Brain pericyte (primary cell): ENCODE measurements around the gene OAS3.
"Not testable (repeated sequence)": the region's sequence is repeated elsewhere in the genome, so short reads cannot be mapped to it uniquely, and the experiment has no call there.

Source experiments
- DNase-seq: peaks from one replicate; pipeline ENCODE4 v3.0.0-alpha.2; 2012; ENCODE audit warnings: low read depth, low spot score

OAS3 gene

DNA sequence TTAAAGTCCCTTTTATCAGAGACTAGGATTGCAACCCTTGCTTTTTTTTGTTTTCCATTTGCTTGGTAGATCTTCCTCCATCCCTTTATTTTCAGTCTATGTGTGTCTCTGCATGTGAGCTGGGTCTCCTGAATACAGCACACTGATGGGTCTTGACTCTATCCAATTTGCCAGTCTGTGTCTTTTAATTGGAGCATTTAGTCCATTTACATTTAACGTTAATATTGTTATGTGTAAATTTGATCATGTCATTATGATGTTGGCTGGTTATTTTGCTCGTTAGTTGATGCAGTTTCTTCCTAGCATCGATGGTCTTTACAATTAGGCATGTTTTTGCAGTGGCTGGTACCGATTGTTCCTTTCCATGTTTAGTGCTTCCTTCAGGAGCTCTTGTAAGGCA, 18.9 kb downstream of the OAS3 start:
- DNase-seq: not testable (repeated sequence)

GRCh38 chr12:112961074-112961473, 22.8 kb downstream of the OAS3 start:
- no peak for DNase-seq

GRCh38 chr12:112961536-112961935, 23.3 kb downstream of the OAS3 start:
- no peak for DNase-seq

GRCh38 chr12:112962561-112962960, 24.3 kb downstream of the OAS3 start:
- no peak for DNase-seq

DNA sequence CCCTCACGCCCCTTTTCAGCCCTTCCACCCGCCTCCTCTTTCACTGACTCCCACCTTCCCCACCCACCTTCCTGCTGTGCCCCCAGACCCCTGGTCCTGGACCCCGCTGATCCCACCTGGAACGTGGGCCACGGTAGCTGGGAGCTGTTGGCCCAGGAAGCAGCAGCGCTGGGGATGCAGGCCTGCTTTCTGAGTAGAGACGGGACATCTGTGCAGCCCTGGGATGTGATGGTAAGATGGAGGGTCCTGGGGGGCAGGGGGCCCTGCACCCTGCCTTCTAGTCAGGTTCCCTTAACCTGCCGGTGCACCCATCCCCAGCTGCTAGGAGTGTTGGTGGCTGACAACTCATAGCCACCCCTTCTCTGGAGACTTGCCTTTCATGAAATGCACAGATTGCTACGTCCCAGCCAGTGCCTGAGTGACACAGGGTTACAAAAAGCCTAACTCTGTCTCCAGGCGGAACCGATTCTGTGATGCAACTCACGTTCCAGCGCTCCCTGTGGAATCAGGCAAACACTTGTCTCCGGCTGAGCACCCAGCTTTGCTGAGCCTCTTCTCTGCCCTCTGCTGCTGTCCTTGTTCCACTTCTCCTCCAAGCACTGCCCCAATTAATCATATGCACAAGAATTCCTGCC, 25.1 kb downstream of the OAS3 start:
- no peak for DNase-seq

- DNase-seq: no peak
Observed at GRCh38 chr12:112964067-112964670, 25.9 kb downstream of the OAS3 start.

DNA sequence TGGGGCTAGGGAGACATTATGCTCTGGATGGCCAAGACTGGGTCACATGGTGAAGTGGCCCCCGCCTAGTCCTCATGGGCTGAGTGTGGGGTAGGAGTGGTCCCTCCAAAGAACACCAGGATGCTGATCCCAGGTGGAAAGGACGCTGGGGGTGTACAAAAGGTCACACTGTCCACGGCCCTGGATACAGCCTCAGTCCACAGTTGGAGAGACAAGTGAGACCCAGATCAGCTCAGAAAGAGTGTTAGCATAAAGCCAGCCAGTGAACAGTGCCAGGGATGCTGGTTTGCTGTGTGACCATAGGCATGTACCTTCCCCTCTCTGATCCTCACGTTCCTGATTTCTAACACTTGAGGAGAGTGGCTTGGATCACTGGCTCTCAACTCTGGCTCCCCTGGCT, 26.6 kb downstream of the OAS3 start:
- DNase-seq: no peak

DNA sequence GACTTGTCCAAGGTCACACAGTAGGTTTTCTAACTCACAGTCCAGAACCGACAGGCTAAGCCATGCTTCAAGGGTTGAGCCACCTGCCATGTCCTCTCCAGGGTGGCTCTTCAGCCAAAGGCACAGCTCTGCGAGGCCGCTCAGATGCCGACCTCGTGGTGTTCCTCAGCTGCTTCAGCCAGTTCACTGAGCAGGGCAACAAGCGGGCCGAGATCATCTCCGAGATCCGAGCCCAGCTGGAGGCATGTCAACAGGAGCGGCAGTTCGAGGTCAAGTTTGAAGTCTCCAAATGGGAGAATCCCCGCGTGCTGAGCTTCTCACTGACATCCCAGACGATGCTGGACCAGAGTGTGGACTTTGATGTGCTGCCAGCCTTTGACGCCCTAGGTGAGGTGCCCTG, 27.4 kb downstream of the OAS3 start:
- no peak for DNase-seq

- DNase-seq: no peak
Observed at GRCh38 chr12:112967306-112967705, 29.0 kb downstream of the OAS3 start.

GRCh38 chr12:112967858-112968257, 29.6 kb downstream of the OAS3 start:
- no peak for DNase-seq

DNA sequence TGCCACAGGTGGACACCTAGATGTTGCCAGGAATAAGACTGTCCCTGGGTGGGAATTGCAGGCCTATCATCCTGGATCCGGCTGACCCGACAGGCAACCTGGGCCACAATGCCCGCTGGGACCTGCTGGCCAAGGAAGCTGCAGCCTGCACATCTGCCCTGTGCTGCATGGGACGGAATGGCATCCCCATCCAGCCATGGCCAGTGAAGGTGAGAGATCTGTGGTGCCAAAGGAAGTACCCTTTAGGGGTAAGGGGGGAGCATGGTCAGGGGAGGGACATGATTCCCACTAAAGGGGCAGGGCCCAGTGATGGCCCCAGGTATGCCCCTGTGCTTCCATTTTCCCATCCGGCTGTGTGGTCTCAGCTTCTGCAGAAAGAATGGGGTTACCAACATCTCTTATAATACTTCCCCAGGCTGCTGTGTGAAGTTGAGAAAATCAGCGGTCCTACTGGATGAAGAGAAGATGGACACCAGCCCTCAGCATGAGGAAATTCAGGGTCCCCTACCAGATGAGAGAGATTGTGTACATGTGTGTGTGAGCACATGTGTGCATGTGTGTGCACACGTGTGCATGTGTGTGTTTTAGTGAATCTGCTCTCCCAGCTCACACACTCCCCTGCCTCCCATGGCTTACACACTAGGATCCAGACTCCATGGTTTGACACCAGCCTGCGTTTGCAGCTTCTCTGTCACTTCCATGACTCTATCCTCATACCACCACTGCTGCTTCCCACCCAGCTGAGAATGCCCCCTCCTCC, 31.5 kb downstream of the OAS3 start:
- DNase-seq: no peak

DNA sequence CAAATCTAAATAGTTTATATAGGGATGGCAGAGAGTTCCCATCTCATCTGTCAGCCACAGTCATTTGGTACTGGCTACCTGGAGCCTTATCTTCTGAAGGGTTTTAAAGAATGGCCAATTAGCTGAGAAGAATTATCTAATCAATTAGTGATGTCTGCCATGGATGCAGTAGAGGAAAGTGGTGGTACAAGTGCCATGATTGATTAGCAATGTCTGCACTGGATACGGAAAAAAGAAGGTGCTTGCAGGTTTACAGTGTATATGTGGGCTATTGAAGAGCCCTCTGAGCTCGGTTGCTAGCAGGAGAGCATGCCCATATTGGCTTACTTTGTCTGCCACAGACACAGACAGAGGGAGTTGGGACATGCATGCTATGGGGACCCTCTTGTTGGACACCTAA, 32.1 kb downstream of the OAS3 start:
- DNase-seq: no peak

GRCh38 chr12:112971248-112971647, 33.0 kb downstream of the OAS3 start:
- DNase-seq: no peak

- DNase-seq: no peak
Observed at GRCh38 chr12:112973011-112973735, 34.9 kb downstream of the OAS3 start.

- no peak for DNase-seq
Observed at GRCh38 chr12:112973818-112974231, 35.6 kb downstream of the OAS3 start.

- DNase-seq: no peak
Observed at GRCh38 chr12:112974904-112975303, 36.6 kb downstream of the OAS3 start.

DNA sequence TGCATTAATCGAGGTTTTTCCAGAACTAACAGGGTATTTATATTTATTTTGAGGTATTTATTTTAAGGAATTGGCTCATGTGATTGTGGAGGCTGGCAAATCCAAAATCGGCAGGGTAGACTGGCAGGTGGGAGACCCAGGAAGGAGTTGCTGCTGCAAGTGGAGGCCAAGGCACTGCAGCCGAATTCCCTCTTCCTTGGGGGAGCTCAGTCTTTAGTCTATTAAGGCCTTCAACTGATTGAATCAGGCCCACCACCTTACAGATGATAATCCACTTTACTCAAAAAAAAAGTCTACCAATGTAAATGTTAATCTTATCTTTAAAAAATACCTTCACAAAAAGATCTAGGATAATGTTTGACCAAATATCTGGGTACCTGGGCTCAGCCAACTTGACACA, 38.9 kb downstream of the OAS3 start:
- DNase-seq: no peak

GRCh38 chr12:112977641-112978040, 39.4 kb downstream of the OAS3 start:
- DNase-seq: no peak

DNA sequence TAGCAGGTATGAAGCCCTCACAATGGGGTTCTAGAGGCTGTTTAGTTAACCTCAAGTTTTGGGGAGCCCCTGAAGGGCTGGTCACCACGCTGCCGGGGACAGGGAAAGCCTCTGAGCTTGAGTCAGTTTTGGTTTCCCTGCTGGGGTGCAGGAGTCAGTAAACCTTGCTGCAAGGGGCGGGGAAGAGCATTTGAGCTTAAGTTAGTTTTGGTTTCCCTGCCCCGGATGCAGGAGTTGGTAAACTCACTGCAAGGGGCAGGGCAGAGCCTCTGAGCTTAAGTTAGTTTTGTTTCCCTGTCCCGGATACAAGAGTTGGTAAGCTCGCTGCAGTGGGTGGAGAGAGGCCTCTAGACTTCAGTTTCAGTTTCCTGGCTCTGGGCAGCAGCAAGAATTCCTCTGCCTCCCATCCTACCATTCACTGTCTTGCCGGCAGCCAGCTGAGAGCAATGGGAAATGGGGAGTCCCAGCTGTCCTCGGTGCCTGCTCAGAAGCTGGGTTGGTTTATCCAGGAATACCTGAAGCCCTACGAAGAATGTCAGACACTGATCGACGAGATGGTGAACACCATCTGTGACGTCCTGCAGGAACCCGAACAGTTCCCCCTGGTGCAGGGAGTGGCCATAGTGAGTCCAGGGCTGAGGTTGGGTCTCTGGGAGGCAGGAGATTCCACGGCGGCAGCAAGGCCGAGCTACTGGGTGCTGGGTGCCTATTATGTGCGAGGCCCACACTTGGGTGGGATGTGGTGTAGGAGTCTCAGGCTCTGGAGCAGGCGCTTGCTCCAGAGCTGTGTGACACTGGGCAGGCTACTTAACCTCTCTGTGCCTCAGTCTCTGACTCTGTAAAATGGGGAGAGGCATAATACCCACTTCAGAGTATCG, 40.1 kb downstream of the OAS3 start, which contains the start of gene OAS2:
OAS2 (plus strand) TSS at position 357 of the 878 bp plus-strand sequence; CDS start at position 447, 90 bp downstream.
- DNase-seq: no peak

- no peak for DNase-seq
Observed at GRCh38 chr12:112979041-112979680, 40.9 kb downstream of the OAS3 start.
